Measurements from ENCODE around the gene RAD51B.

Gene RAD51B

GRCh38 chr14:68449561-68450181, 630.1 kb downstream of the RAD51B start:
- Histone ChIP-seq H3K36me3 (ENCODE audit: control insufficient read depth in 2 of 2, insufficient read depth in 1 of 2, low read length in 2 of 2) (no peaks in the 10 kb centered on the region), H3K4me3 (ENCODE audit: low read depth, low read length) (no peak overlapping the region), H3K9me3 (ENCODE audit: control insufficient read depth, insufficient read depth, low read depth, low read length) (no peaks in the 10 kb centered on the region), H3K4me1 (ENCODE audit: control insufficient read depth, insufficient read depth, low read length) (peaks cover 3% of the 10 kb centered on the region; the same call in 1 of the 2 replicates), H3K27ac (ENCODE audit: extremely low read depth, low read depth, low read length) (no peak overlapping the region)
- ChIA-PET POLR2A (no interaction called here), CTCF (interaction anchor here (0.6 to 0.7 kb wide), 2 partner anchors 138 to 368 kb away, joined by 3 read pairs; no protein-coding TSS in a partner anchor)
- no peak for TF ChIP-seq ZNF175 (tag by site-specific recombination; IDR thresholded peaks at IDR 0.05)

- no peaks in the 10 kb centered on the region for H3K9me3 ChIP-seq (ENCODE audit: control insufficient read depth, insufficient read depth, low read depth, low read length)
- H3K27ac ChIP-seq (ENCODE audit: extremely low read depth, low read depth, low read length) = no peak overlapping the region
- no peaks in the 10 kb centered on the region for H3K36me3 ChIP-seq (ENCODE audit: control insufficient read depth in 2 of 2, insufficient read depth in 1 of 2, low read length in 2 of 2)
- H3K4me3 ChIP-seq (ENCODE audit: low read depth, low read length) = no peak overlapping the region
- POLR2A ChIA-PET = no interaction called here
- CTCF ChIA-PET = no interaction called here
- peaks cover 3% of the 10 kb centered on the region; the same call in 1 of the 2 replicates for H3K4me1 ChIP-seq (ENCODE audit: control insufficient read depth, insufficient read depth, low read length)
- TF ChIP-seq MYNN (tag by site-specific recombination; IDR thresholded peaks at IDR 0.05; ENCODE audit: borderline replicate concordance) (no peak), ZNF426 (tag by site-specific recombination; IDR thresholded peaks at IDR 0.05) (no peak), ZNF18 (tag by site-specific recombination; IDR thresholded peaks at IDR 0.05) (no peak), BCL11B (tag by site-specific recombination; IDR thresholded peaks at IDR 0.05; ENCODE audit: low read depth) (no peak), ZFP41 (tag by site-specific recombination; IDR thresholded peaks at IDR 0.05; ENCODE audit: borderline replicate concordance) (no peak), ZNF24 (tag by site-specific recombination; IDR thresholded peaks at IDR 0.05) (no peak), ELK4 (IDR thresholded peaks at IDR 0.05; ENCODE audit: borderline replicate concordance, low read depth, low read length) (no peak), ZNF280D (tag by site-specific recombination; IDR thresholded peaks at IDR 0.05) (no peak), ZNF10 (tag by site-specific recombination; IDR thresholded peaks at IDR 0.05) (no peak), PRDM6 (tag by site-specific recombination; IDR thresholded peaks at IDR 0.05) (no peak), ZSCAN18 (tag by site-specific recombination; IDR thresholded peaks at IDR 0.05) (no peak), ZNF140 (tag by site-specific recombination; IDR thresholded peaks at IDR 0.05) (no peak), WT1 (tag by site-specific recombination; IDR thresholded peaks at IDR 0.05) (no peak), ZNF747 (tag by site-specific recombination; IDR thresholded peaks at IDR 0.05) (no peak), REST (tag by site-specific recombination; IDR thresholded peaks at IDR 0.05) (no peak), ZNF26 (tag by site-specific recombination; IDR thresholded peaks at IDR 0.05) (no peak), ZNF416 (tag by site-specific recombination; IDR thresholded peaks at IDR 0.05) (no peak)
Observed at GRCh38 chr14:68450391-68451120, 631.0 kb downstream of the RAD51B start.

Data from HEK293 (cell line).